ENCODE measurements around the gene TRAPPC12. TPM values are rescaled to one million over a fixed set of nuclear protein-coding genes. Genes with fewer than 3 reads are reported as not detected.
"Not testable (repeated sequence)": the region's sequence is repeated elsewhere in the genome, so short reads cannot be mapped to it uniquely, and the experiment has no call there.

TRAPPC12 gene
- total RNA-seq, 1 experiment from 2014 or later, result 86.2 TPM

DNA sequence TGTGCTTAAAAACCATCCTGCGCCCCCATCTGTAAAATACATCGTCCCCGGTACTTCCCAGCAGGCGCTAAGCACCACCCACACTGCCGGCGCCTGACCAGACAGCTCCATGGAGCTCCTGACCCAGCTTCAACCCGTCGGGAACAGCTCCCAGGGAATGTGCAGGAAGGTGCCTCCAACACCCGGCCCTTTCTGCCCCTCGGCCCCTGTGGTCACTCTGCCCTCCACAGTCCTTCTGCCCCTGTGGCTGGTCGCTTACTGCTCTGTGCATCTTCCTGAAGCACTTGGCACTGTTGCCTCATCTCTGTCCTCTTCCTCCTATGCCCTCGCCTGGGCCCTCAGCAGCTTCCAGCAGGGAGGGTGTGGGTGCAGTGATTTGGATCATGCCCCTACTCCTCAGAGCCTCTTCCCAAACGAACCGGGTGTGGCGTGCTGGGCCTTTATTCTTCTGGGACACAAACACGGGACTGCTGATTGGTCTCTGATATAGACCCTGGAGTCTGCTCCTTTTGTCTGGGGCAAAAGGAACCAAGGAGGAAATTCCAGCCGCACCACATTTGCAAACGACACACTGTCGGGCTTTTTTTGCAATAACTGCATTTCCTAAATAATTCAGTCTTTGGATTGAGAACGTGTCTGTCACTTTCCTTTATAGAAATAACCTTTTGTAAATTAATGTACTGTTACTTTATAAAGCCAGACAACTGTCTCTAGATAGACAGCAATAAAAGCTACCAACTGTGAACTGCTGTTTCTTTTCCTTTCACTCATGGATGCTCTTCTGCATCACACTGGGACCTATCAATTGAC is 73.9 kb downstream of the TRAPPC12 start:
- TF ChIP-seq EZH2phosphoT487 (IDR thresholded peaks at IDR 0.05; ENCODE audit: borderline replicate concordance, low read length) (no peak), EZH2 (IDR thresholded peaks at IDR 0.05; ENCODE audit: low read length, unreplicated experiment) (no peak)
- TF ChIP-seq, protein P1, sequence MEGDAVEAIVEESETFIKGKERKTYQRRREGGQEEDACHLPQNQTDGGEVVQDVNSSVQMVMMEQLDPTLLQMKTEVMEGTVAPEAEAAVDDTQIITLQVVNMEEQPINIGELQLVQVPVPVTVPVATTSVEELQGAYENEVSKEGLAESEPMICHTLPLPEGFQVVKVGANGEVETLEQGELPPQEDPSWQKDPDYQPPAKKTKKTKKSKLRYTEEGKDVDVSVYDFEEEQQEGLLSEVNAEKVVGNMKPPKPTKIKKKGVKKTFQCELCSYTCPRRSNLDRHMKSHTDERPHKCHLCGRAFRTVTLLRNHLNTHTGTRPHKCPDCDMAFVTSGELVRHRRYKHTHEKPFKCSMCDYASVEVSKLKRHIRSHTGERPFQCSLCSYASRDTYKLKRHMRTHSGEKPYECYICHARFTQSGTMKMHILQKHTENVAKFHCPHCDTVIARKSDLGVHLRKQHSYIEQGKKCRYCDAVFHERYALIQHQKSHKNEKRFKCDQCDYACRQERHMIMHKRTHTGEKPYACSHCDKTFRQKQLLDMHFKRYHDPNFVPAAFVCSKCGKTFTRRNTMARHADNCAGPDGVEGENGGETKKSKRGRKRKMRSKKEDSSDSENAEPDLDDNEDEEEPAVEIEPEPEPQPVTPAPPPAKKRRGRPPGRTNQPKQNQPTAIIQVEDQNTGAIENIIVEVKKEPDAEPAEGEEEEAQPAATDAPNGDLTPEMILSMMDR (conservative IDR thresholded peaks at IDR 0.05; ENCODE audit: low read depth, low read length), result no peak
- ChIA-PET CTCF (no interaction called here), POLR2A (ENCODE audit: unreplicated experiment) (no interaction called here)
- ATAC-seq (no peak), DNase-seq (no peak)
- Histone ChIP-seq H3K9ac (ENCODE audit: low read length) (no peak overlapping the region), H3K9me3 (ENCODE audit: low read length) (no peaks in the 10 kb centered on the region), H3K79me2 (ENCODE audit: low read length) (no peaks in the 10 kb centered on the region), H3F3A (ENCODE audit: low read length, unreplicated experiment) (no peaks in the 10 kb centered on the region), H3K4me3 (ENCODE audit: low read length) (no peak overlapping the region), H3K27me3 (ENCODE audit: low read length) (no peaks in the 10 kb centered on the region), H2AFZ (ENCODE audit: low read length) (no peak overlapping the region), H4K20me1 (ENCODE audit: low read length) (no peaks in the 10 kb centered on the region), H3K4me1 (ENCODE audit: insufficient read depth, low read length) (no peaks in the 10 kb centered on the region), H3K9me2 (replicated peaks; ENCODE audit: low read length) (no peaks in the 10 kb centered on the region), H3K36me3 (ENCODE audit: low read depth, low read length) (peaks cover 26% of the 10 kb centered on the region), H3K4me2 (ENCODE audit: low read length) (no peak overlapping the region), H3K27ac (ENCODE audit: low read length) (no peak overlapping the region)
- no TSS peak for BruUV-seq (replicated peaks)
- intact Hi-C loops (cut with micrococcal nuclease), result no loop called here

DNA sequence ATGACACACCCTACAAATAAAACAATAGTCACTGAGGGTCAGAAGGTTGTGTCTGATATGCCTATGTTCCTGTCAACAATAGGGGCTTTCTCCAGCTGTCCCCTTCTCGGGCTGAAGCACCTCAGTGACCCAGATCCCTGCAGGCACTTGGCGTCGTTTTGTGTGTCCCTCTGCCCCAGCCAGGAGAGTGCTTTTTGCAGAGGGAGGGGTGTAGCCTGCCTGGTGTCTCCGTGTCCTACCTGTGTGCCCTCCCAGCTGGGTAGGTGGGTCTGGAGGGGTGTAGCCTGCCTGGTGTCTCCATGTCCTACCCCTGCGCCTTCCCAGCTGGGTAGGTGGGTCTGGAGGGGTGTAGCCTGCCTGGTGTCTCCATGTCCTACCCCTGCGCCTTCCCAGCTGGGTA is 74.5 kb downstream of the TRAPPC12 start:
- ATAC-seq; POLR2A ChIA-PET (ENCODE audit: unreplicated experiment); H3K79me2 ChIP-seq (ENCODE audit: low read length); H4K20me1 ChIP-seq (ENCODE audit: low read length); H3K4me1 ChIP-seq (ENCODE audit: insufficient read depth, low read length); intact Hi-C loops (cut with micrococcal nuclease); H3K27ac ChIP-seq (ENCODE audit: low read length); DNase-seq; H3K9me3 ChIP-seq (ENCODE audit: low read length); CTCF ChIA-PET; H3K4me2 ChIP-seq (ENCODE audit: low read length); BruUV-seq (replicated peaks); H3K4me3 ChIP-seq (ENCODE audit: low read length); H3K27me3 ChIP-seq (ENCODE audit: low read length); H2AFZ ChIP-seq (ENCODE audit: low read length); H3K9me2 ChIP-seq (replicated peaks; ENCODE audit: low read length); H3K9ac ChIP-seq (ENCODE audit: low read length); H3F3A ChIP-seq (ENCODE audit: low read length, unreplicated experiment): not testable (repeated sequence)
- H3K36me3 ChIP-seq (ENCODE audit: low read depth, low read length), result peaks cover 23% of the 10 kb centered on the region

DNA sequence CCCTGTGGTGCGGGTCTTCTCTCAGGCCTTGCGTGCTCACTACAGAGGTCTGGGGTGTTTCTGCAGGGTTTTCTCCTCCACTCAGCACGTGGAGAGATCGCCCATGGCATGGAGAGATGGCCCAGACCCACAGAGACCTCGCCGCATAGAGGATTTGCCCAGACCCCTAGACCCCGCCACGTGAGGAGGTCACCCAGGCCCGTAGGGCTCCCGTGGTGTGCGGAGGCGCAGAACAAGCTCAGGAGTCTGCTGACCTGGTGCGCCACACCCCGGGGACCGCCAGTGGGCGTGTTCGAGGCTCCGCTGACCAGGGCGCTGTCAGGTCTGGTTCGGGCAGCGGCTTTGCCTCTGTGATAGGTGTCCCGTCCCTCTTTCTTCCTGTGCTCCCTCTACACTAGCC is 75.3 kb downstream of the TRAPPC12 start:
- no peak for TF ChIP-seq EZH2phosphoT487 (IDR thresholded peaks at IDR 0.05; ENCODE audit: borderline replicate concordance, low read length)
- no peak for TF ChIP-seq EZH2 (IDR thresholded peaks at IDR 0.05; ENCODE audit: low read length, unreplicated experiment)
- TF ChIP-seq, protein P1 (conservative IDR thresholded peaks at IDR 0.05; ENCODE audit: low read depth, low read length), result no peak
- CTCF ChIA-PET, result no interaction called here
- H3K4me2 ChIP-seq (ENCODE audit: low read length), result no peak overlapping the region
- H3F3A ChIP-seq (ENCODE audit: low read length, unreplicated experiment), result no peaks in the 10 kb centered on the region
- no peaks in the 10 kb centered on the region for H3K79me2 ChIP-seq (ENCODE audit: low read length)
- intact Hi-C loops (cut with micrococcal nuclease), result no loop called here
- BruUV-seq (replicated peaks), result no TSS peak
- H4K20me1 ChIP-seq (ENCODE audit: low read length), result no peaks in the 10 kb centered on the region
- POLR2A ChIA-PET (ENCODE audit: unreplicated experiment), result no interaction called here
- peaks cover 18% of the 10 kb centered on the region for H3K36me3 ChIP-seq (ENCODE audit: low read depth, low read length)
- no peak overlapping the region for H3K27ac ChIP-seq (ENCODE audit: low read length)
- H3K4me1 ChIP-seq (ENCODE audit: insufficient read depth, low read length), result no peaks in the 10 kb centered on the region
- no peak overlapping the region for H3K9ac ChIP-seq (ENCODE audit: low read length)
- H3K9me2 ChIP-seq (replicated peaks; ENCODE audit: low read length), result no peaks in the 10 kb centered on the region
- H3K27me3 ChIP-seq (ENCODE audit: low read length), result no peaks in the 10 kb centered on the region
- no peaks in the 10 kb centered on the region for H3K9me3 ChIP-seq (ENCODE audit: low read length)
- H3K4me3 ChIP-seq (ENCODE audit: low read length), result no peak overlapping the region
- no peak overlapping the region for H2AFZ ChIP-seq (ENCODE audit: low read length)
- DNase-seq (no peak), ATAC-seq (no peak)

Data from PC-3 (cell line).